Fibroblast of pulmonary artery (primary cell): ENCODE measurements around the gene TANGO2.

Experiments
- DNase-seq: peaks from one replicate; pipeline ENCODE4 v3.0.0-alpha.2; 2010; ENCODE audit warnings: low read depth
- H3K4me3 ChIP-seq: replicated peaks from 2 replicates; pipeline ENCODE4 v1.5.1; 2011; ENCODE audit warnings: low read depth, mild to moderate bottlenecking, control low read depth, low read length, moderate library complexity
- CTCF ChIP-seq: IDR thresholded peaks from 2 replicates; pipeline ENCODE4 v1.5.1; 2011; ENCODE audit warnings: mild to moderate bottlenecking, control low read depth, low read length, inconsistent platforms; ENCODE audit errors: missing control alignments

TANGO2 gene

DNA sequence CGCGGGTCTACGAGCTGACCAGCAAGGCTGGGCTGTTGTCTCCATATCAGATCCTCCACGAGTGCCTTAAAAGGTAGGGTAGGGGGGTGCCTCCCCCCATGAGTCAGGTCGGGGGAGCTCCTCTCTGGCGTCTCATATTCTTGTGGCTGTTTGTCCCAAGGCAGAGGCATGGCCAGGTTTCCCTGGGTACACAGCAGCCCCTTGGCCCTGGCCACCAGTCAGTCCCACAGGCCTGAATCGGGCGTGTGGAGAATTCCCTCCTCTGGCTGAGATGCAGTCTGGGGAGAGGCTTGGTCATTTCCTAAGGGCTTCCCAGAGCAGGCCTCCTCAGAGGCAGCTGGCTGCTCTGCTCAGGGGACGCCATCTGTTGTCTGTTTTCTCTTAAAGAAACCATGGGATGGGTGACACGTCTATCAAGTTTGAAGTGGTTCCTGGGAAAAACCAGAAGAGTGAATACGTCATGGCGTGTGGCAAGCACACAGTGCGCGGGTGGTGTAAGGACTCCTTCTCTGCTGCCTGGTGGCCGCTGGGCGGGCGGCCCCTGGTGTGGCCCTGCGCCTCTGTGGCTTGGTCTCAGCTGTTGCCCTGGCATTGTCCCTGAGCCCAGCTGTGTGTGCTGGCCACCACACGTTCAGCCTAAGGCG, 85.4 kb downstream of the TANGO2 start:
- DNase-seq = no peak
- TF ChIP-seq CTCF = no peak
- H3K4me3 ChIP-seq = no peak overlapping the region

DNA sequence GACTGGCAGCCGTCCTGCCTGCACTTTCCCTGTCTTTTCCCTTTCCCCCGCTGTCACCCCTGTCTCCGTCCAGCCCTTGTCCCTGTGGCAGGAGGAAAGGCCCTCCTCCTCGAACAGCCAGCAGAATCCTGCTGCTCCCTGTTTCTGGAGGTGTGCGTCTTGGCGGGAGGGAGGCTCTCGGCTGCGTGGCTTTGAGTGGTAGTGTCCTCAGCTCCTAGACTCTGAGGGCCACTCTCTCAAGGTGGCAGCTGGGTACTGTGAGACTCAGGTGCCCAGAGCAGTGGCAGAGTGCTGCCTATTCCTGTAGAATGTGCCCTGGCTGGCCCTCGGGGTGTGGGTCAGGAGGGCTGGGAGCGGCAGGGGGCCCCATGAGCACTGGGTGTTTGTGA, 85.9 kb downstream of the TANGO2 start:
- no peak for DNase-seq
- TF ChIP-seq CTCF = no peak
- H3K4me3 ChIP-seq = no peak overlapping the region

GRCh38 chr22:20107471-20107901, 86.6 kb downstream of the TANGO2 start:
- no peak for DNase-seq
- no peak overlapping the region for H3K4me3 ChIP-seq
- TF ChIP-seq CTCF = no peak

DNA sequence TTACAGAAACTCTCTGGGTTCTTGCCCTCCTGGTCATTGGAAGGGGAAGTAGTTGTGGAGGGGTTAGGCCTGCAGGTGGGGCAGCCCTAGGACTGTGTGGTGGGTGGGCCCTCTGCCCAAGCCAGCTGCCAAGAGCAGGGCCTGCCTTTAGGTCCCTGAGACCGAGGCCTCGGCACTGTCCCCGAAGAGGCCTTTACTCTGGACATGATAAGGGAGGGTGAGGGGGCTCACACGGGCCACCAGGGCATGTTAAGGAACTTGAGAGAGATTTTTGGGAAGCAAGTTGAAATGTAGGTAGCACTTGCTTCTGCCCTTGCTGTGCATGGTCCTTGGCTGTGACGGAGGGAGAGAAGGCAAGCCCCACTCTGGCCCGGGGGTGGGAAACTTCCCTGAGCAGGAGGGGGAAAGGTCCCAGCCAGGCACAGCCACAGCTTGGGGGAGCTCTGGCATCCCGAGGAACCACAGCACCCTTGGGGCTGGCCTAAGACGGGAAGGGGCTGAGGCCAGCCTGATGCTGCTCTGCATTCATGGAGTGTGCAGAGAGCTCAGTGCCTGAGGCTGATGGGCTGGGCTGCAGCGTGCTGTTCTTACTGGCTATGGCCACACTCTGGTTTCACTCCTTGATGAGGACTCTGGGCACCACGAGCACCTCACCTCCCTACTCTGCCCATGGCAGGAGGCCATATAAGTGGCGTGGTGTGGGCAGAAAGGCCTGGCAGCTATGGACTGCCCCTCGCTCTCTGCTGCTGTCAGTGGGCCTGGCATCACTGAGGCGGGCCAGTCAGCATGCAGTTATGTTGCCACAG, 87.2 kb downstream of the TANGO2 start:
- TF ChIP-seq CTCF = no peak
- no peak overlapping the region for H3K4me3 ChIP-seq
- DNase-seq = no peak

DNA sequence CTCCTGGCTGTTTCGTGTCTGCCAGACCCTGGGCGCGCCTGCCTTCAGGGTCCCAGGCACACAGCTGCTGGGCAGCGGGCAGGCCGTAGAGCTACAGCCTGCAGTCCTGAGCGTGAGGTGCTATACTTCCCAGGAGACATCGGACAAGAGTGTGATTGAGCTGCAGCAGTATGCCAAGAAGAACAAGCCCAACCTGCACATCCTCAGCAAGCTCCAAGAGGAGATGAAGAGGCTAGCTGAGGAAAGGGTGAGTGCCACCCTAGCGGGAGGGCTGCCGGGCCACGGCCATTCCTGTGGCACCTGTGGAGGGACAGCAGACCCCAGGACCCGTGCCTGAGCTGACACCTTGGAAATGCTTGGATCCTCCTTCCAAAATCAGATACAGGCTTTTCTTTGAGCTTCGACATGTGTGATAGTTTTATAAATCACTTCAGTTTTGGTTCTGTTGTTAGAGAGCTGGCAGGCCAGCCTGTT, 87.9 kb downstream of the TANGO2 start:
- no peak for TF ChIP-seq CTCF
- H3K4me3 ChIP-seq = no peak overlapping the region
- no peak for DNase-seq

- DNase-seq = no peak
- H3K4me3 ChIP-seq = no peak overlapping the region
- no peak for TF ChIP-seq CTCF
These were observed 88.8 kb downstream of the TANGO2 start for GRCh38 chr22:20109411-20110358.
